HG03135 (cell line): Measurements from ENCODE around the gene HLA-C.
"Not testable (repeated sequence)": the region's sequence is repeated elsewhere in the genome, so short reads cannot be mapped to it uniquely, and the experiment has no call there.

Experiments used
- ATAC-seq: cut with Tn5 transposase; IDR thresholded peaks from one replicate; pipeline ENCODE4 v1.9.1; 2021; ENCODE audit warnings: mild to moderate bottlenecking, moderate library complexity; ENCODE audit not compliant: unreplicated experiment

HLA-C gene

DNA sequence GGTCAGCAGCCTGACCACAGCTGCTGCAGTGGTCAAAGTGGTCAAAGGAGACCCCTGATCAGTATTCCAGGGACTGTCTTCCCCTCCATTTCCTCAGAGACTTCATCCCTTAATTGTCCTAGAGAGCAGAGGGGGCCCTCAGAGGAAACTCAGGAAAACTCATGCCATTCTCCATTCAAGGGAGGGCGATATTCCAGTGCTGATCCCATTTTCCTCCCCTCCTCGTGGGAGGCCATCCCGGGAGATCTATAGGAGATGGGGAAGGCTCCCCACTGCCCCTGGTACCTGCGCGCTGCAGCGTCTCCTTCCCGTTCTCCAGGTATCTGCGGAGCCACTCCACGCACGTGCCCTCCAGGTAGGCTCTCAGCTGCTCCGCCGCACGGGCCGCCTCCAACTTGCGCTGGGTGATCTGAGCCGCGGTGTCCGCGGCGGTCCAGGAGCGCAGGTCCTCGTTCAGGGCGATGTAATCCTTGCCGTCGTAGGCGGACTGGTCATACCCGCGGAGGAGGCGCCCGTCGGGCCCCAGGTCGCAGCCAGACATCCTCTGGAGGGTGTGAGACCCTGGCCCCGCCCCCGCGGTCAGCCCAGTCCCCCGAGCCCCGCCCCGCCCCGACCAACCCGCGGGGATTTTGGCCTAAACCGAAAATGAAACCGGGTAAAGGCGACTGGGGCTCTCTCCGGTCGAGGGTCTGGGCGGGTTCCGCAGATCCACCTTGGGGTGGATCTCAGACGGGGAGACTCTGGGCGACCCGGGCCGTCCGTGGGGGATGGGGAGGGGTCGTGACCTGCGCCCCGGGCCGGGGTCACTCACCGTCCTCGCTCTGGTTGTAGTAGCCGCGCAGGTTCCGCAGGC, 878 bp downstream of the HLA-C start:
- no peak for ATAC-seq

DNA sequence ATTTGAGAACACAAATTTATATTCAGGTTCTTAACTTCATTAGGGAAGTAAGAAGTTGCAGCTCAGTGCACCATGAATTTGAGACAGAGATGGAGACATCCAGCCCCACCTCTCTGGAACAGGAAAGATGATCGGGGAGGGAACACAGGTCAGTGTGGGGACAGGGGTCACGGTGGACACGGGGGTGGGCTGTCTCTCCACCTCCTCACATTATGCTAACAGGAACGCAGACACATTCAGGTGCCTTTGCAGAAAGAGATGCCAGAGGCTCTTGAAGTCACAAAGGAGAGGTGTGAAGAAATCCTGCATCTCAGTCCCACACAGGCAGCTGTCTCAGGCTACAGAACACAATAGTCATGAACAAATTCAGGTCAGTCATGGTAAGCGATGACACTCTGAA, 3.1 kb downstream of the HLA-C start:
- ATAC-seq: no peak

GRCh38 chr6:31268369-31268765, 3.5 kb downstream of the HLA-C start:
- ATAC-seq: no peak

DNA sequence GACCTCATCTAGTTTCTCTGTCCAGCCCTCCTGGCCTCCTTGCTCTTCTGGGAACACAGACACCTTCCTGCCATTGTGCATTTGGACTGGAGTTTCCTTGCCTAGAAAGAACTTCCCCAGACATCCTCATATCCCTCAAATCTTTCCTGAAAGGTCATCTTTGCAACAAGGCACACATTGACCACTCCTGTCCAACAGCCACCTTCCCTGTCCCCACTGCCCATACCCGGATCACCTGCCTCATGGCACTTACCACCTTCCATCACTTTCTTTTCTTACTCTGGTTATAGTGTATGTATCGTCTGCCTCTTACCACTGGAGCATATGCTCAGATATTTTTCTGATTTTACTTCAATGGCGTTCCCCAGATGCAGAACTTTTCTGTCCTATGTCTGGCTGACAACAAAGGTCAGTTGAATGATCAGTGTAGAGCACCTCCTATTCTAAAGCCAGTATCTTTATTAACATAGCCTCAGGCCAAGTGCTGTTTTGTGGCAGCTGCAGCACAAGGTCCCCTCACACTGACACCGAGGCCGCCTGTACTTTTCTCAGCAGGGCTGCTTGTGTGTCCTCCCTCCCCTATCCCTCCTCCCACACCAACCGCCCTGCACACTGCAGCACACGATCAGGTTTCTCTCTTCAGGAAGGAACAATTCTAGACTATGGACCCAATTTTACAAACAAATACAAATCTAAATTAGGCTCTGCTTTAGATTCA, 4.1 kb downstream of the HLA-C start:
- ATAC-seq: no peak

GRCh38 chr6:31266567-31267360, 5.1 kb downstream of the HLA-C start:
- no peak for ATAC-seq

- ATAC-seq: no peak
These were observed 6.0 kb downstream of the HLA-C start for GRCh38 chr6:31265926-31266325.

DNA sequence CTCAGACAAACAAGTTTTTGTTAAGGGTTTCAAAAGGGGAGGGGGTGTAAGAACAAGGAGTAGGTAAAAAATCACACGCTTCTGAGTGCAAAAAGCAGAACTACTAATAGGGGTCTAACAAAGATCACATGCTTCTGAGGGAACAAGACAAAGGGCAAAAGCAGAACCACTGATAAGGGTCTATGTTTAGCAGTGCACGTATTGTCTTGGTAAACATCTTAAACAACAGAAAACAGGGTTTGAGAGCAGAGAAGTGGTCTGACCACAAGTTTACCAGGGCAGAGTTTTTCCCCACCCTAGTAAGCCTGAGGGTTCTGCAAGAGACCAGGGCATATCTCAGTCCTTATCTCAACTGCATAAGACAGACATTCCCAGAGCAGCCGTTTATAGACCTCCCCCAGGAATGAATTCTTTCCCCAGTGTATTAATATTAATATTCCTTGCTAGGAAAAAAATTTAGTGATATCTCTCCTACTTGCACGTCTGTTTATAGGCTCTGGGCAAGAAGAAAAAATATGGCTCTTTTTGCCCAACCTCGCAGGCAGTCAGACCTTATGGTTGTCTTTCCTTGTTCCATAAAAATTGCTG, 8.5 kb downstream of the HLA-C start:
- ATAC-seq: not testable (repeated sequence)

- ATAC-seq: not testable (repeated sequence)
These were observed 11.9 kb downstream of the HLA-C start for GRCh38 chr6:31259995-31260394.

DNA sequence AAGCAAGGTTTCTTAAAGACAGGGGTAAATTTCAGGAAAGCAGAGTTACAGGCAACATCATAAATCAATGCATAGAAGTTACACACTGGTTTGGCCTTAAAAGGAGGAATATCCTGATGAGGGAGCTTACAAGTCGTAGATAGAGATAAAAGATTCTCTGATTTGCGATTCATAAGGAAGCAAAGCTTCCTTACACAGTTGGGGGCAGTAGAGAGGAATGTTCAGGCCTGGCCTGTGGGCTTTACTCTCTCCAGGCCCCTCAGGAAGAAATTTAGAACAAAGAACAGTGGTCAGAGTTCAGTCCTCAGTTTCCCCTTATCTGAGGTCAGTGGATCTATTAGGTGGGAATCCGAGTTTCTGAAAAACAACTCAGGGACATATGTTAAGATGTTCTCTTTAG, 19.3 kb downstream of the HLA-C start:
- no peak for ATAC-seq

DNA sequence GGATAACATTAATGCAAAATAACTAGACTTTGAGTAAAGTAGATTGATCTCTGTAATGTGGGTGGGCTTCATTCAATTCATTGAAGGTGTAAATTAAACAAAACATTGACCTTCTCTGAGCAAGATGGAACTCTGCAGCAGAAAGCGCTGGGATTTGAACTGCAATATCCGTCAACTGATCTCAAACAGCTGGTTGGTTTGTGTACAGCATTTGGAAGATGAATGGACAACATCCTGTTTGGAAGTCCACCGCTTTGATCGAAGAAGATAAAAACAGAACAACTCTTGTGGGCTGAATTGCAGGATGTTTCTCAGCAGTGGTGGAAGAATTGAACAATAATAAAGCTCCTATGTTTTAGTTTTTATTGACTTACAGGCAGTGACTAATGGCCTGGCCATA, 20.6 kb downstream of the HLA-C start:
- no peak for ATAC-seq

GRCh38 chr6:31249184-31249583, 22.7 kb downstream of the HLA-C start:
- ATAC-seq: no peak

GRCh38 chr6:31247813-31248212, 24.1 kb downstream of the HLA-C start:
- no peak for ATAC-seq

- ATAC-seq: no peak
These were observed 25.8 kb downstream of the HLA-C start for GRCh38 chr6:31246051-31246521.

GRCh38 chr6:31243508-31243907, 28.4 kb downstream of the HLA-C start:
- ATAC-seq: no peak

GRCh38 chr6:31239854-31240253, 32.0 kb downstream of the HLA-C start:
- no peak for ATAC-seq

DNA sequence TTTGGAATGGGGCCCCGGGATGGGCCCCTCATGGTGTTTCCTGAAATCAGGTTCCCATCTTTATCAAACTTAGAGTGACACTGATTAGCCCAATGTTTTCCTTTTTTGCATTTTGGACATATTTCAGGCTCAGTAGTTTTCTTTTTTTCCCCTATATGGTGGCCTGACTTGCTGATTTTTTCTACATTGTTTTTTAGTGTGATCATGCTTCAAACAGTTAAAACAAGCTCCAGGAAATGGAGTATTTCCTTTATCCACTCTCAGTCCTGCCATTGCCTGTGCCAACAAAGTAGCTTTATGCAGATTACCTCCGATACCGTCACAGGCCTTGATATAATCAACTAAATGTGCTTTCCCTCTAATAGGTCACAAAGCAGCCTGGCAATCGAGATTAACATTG, 37.8 kb downstream of the HLA-C start:
- ATAC-seq: not testable (repeated sequence)

- no peak for ATAC-seq
These were observed 43.4 kb downstream of the HLA-C start for GRCh38 chr6:31228476-31228875.

GRCh38 chr6:31227143-31227542, 44.7 kb downstream of the HLA-C start:
- no peak for ATAC-seq

DNA sequence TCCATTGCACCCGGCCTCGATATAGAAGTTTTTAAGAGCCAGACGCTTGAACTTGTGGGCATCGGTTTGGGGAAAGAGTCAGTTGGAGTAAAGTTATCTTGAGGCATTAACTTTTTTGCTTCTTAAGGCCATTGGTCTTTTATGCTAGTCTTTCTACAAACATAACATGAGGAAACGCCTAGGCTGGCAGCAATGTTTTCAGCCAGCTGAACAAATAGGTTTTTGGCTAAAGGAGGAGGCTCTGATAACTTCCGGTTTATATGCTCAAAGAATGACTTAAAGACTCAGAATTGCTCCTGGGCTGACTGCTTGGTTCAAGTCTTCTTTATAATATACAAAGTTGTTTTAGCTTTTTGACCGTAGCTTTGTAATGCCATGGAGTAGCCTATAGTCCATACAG, 46.2 kb downstream of the HLA-C start:
- ATAC-seq: no peak

GRCh38 chr6:31222496-31222895, 49.4 kb downstream of the HLA-C start:
- no peak for ATAC-seq
